Sigmoid colon (tissue), 7 donors: Measurements from ENCODE around the gene CEBPB. TPM values are rescaled to one million over a fixed set of nuclear protein-coding genes. Genes with fewer than 3 reads are reported as not detected.

Experiments used
- DNase-seq: peaks from one replicate; pipeline ENCODE4 v3.0.0-alpha.2; 2019
- H3K27ac ChIP-seq, 4 donors: fragments of 200-600 bp; sonication (generic); one replicate each; pipeline ENCODE4 v1.5.1; 2016 to 2019; ENCODE audit warnings: mild to moderate bottlenecking in 1 of 4
- H3K27me3 ChIP-seq, 3 donors: fragments of 200-600 bp; sonication (generic); one replicate each; pipeline ENCODE4 v1.5.1; 2019; ENCODE audit warnings: mild to moderate bottlenecking in 1 of 3
- H3K36me3 ChIP-seq, 4 donors: fragments of 200-600 bp; sonication (generic); one replicate each; pipeline ENCODE4 v1.5.1; 2016 to 2019
- H3K4me1 ChIP-seq, 4 donors: fragments of 200-600 bp; sonication (generic); one replicate each; pipeline ENCODE4 v1.5.1; 2017 to 2019
- H3K4me3 ChIP-seq, 4 donors: fragments of 200-600 bp; sonication (generic); one replicate each; pipeline ENCODE4 v1.5.1; 2017 to 2019; ENCODE audit warnings: mild to moderate bottlenecking in 2 of 4, moderate library complexity in 1 of 4
- H3K9me3 ChIP-seq, 4 donors: fragments of 200-600 bp in 3 of 4; sonication (generic) in 3 of 4; one replicate each; pipeline versions ENCODE4 v1.5.1 to v1.6.1; 2013 to 2019
- EP300 ChIP-seq, 4 donors: sonication (generic); formaldehyde crosslinking; IDR thresholded peaks; one replicate each; pipeline ENCODE4 v1.6.1; 2017; ENCODE audit warnings: antibody characterized with exemption in 4 of 4
- POLR2A ChIP-seq, 2 donors: fragments of 450-650 bp; IDR thresholded peaks; one replicate each; pipeline ENCODE4 v1.6.1; 2016; ENCODE audit warnings: antibody characterized with exemption in 2 of 2, mild to moderate bottlenecking in 2 of 2, moderate library complexity in 2 of 2
- POLR2AphosphoS5 ChIP-seq, 4 donors: sonication (generic); formaldehyde crosslinking; IDR thresholded peaks; one replicate each; pipeline ENCODE4 v1.6.1; 2017; ENCODE audit warnings: antibody characterized with exemption in 4 of 4
- WGBS, 2 donors: extraction: QIAGEN DNeasy Blood & Tissue Kit; methylation state at CpG; one replicate each; pipeline ENCODE4 v1.1.7; 2013; 5-methylcytosine and 5-hydroxymethylcytosine counted together
- intact Hi-C: fragments of 100-400 bp; cut with DNase I; formaldehyde crosslinking; loops from one replicate; pipeline ENCODE4 v1.15.1; 2023
- polyA plus RNA-seq, 3 donors: library from polyadenylated mRNA; stranded (reverse); fragments of 200-250 nt; gene quantifications; one replicate each; pipeline ENCODE4 v1.2.3, GENCODE V29; 2013
- total RNA-seq, 4 donors: library from RNA; depleted of rRNA; stranded (reverse); fragments of >200 nt; gene quantifications; one replicate each; pipeline ENCODE4 v1.1.0, GENCODE V29; 2016
- TF ChIP-seq, protein P1 (sequence below), 4 experiments: fragments of 450-650 bp in 3 of 4; fragments of 200-600 bp in 1 of 4; IDR thresholded peaks; one replicate each; pipeline ENCODE4 v1.5.1; 2016 to 2019; ENCODE audit warnings: antibody characterized with exemption in 4 of 4, mild to moderate bottlenecking in 3 of 4, moderate library complexity in 2 of 4
- donor health status: healthy with polysubstance abuse.
- donor health status: Bipolar disorder and iron deficiency.
- donor health status: healthy.

CEBPB gene
- total and polyA plus RNA-seq, 7 donors = 6.9 to 173 (median 53.2) TPM

DNA sequence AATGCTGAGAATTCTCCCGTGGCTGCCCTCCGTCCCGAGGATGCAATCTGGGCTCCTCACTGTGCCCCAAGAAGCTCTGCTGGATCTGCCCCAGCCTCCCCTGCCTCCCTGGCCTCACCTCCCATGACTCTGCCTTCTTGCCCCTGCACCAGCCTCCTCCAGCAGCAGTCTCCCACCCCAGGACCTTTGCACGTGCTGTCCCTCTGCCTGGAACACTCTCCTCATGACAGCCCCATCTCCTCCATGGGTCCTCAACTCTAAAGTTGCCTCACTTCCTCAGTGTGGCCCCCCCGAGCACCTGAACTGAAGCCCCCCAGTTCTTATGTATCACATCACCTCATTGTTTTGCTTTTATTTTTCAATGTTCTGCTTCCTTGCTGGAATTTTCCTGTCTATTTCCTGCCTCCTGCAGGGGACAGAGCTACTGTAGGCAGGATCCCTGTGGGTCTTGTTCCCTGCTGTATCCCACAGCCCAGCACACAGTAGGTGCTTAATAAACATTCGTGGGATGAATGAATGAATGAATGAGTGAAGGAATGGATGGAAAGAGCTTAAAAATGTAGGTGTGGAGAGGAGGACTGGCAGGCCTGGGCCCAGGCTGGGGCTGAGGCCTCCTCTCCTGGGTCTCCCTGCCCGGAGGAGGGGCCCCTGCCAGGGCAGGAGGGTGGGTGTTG lies 42.2 kb downstream of the CEBPB start:
- Histone ChIP-seq H3K4me3 (no peak overlapping the region), H3K9me3 (no peaks in the 10 kb centered on the region), H3K27me3 (no peaks in the 10 kb centered on the region), H3K4me1 (no peaks in the 10 kb centered on the region), H3K36me3 (no peaks in the 10 kb centered on the region), H3K27ac (no peak overlapping the region)
- WGBS, 2 donors = 86 to 91% methylated on average over 7 of the region's 7 CpGs
- DNase-seq = no peak
- TF ChIP-seq EP300 (IDR thresholded peaks at IDR 0.05) (no peak), POLR2A (IDR thresholded peaks at IDR 0.05) (no peak), POLR2AphosphoS5 (IDR thresholded peaks at IDR 0.05) (no peak)
- TF ChIP-seq, protein P1, sequence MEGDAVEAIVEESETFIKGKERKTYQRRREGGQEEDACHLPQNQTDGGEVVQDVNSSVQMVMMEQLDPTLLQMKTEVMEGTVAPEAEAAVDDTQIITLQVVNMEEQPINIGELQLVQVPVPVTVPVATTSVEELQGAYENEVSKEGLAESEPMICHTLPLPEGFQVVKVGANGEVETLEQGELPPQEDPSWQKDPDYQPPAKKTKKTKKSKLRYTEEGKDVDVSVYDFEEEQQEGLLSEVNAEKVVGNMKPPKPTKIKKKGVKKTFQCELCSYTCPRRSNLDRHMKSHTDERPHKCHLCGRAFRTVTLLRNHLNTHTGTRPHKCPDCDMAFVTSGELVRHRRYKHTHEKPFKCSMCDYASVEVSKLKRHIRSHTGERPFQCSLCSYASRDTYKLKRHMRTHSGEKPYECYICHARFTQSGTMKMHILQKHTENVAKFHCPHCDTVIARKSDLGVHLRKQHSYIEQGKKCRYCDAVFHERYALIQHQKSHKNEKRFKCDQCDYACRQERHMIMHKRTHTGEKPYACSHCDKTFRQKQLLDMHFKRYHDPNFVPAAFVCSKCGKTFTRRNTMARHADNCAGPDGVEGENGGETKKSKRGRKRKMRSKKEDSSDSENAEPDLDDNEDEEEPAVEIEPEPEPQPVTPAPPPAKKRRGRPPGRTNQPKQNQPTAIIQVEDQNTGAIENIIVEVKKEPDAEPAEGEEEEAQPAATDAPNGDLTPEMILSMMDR (IDR thresholded peaks at IDR 0.05) = no peak
- intact Hi-C loops = no loop called here

DNA sequence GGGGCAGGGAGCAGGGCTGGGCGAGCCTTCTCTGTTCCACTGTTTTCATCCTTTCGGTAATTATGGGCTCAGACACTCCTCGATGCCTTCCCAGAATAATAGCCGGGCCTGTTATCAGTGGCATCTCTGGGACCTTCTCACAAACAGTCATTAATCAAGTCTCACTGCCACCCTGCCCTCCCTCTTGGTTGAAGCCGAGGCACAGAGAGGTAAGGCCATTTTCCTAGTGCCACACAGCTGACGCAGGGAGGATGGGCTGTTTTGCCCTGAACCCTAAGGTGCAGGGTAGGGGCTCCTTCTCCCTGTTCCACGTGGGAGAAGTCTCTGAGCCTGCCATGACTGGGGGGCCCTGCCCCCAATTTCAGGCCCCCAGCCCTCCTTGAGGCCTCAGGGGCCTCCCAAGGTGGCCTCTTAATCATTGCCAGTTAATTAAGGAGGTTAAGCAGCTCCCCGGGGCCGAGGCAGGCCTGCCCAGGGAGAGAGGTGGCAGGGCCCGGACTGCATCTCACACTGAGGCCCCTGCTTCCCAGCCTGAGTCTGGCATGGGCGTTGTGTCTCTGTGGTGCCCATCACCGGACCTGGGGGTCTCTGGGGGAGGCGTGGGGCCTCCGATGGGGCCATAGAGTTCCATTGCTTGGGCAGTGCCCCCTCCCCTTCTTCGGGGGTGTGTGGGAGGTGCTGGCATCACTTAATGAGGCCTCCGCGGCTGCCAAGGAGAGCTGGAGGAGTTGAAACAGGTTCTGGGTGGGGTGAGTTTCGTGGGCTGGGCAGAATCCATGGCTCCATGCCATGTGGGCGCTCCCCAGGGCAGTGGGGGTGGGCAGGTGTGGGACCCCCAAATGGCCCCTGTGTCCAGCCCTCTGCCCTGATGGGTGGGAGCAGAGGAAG lies 42.9 kb downstream of the CEBPB start:
- 65 to 80% methylated on average over 19 of the region's 19 CpGs for WGBS, 2 donors
- H3K27me3 ChIP-seq = no peaks in the 10 kb centered on the region
- no peak overlapping the region for H3K4me3 ChIP-seq
- no peaks in the 10 kb centered on the region for H3K36me3 ChIP-seq
- no peak for DNase-seq
- H3K27ac ChIP-seq = no peak overlapping the region
- H3K4me1 ChIP-seq = no peaks in the 10 kb centered on the region
- H3K9me3 ChIP-seq = no peaks in the 10 kb centered on the region
- TF ChIP-seq POLR2AphosphoS5 (IDR thresholded peaks at IDR 0.05) (no peak), POLR2A (IDR thresholded peaks at IDR 0.05) (no peak), EP300 (IDR thresholded peaks at IDR 0.05) (no peak)
- TF ChIP-seq, protein P1 (IDR thresholded peaks at IDR 0.05) = no peak
- intact Hi-C loops = no loop called here

DNA sequence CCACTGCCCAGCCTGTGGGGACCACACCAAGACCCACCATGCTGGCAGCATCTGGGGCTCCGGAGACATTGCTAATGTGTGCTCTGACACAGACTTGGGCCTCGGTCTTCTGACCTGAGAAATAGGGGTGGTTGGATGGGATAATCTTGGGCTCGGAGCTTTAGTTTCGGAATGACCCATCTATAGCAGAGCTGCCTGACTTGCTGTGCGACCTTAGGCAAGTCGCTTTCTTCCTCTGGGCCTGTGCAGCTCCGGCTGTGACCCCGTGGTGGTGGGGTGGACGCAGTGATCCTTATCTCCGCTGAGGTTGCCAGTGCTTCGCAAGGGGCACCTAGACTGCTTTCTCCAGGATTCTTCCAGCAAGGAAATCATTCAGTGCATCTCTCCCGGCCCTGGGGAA lies 43.7 kb downstream of the CEBPB start:
- H3K27me3 ChIP-seq = no peaks in the 10 kb centered on the region

DNA sequence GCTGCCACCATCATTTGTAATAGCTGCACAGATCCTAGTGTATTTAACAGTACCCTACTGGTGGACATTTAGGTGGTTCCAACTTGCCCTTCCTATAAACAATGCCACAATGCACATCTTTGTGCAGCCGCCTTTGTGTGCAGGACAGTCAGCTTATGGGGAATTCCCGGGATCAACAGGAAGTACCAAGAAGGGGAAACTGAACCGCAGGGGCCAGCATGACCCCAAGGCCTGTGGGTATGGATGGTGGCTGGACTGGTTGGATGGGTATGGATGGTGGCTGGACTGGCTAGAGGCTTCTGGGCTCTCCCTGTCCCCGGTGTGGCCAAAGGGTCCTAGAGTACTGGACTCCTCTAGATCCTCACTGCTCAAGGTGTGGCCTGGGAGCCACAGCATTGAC lies 46.7 kb downstream of the CEBPB start:
- H3K27ac ChIP-seq = no peak overlapping the region
- no peaks in the 10 kb centered on the region for H3K36me3 ChIP-seq
- no peaks in the 10 kb centered on the region for H3K4me1 ChIP-seq
- DNase-seq = no peak
- no peaks in the 10 kb centered on the region for H3K27me3 ChIP-seq
- intact Hi-C loops = no loop called here
- 43 to 67% methylated on average over 4 of the region's 4 CpGs for WGBS, 2 donors
- H3K4me3 ChIP-seq = no peak overlapping the region
- TF ChIP-seq POLR2A (IDR thresholded peaks at IDR 0.05) = no peak
- no peaks in the 10 kb centered on the region for H3K9me3 ChIP-seq

More for the DNA sequence above, 43.7 kb downstream of the CEBPB start:
- Histone ChIP-seq H3K9me3 (no peaks in the 10 kb centered on the region), H3K27ac (no peak overlapping the region), H3K36me3 (no peaks in the 10 kb centered on the region), H3K4me1 (no peaks in the 10 kb centered on the region), H3K4me3 (no peak overlapping the region)
- intact Hi-C loops = no loop called here
- TF ChIP-seq, protein P1 (IDR thresholded peaks at IDR 0.05) = no peak
- no peak for TF ChIP-seq POLR2A (IDR thresholded peaks at IDR 0.05)
- no peak for TF ChIP-seq EP300 (IDR thresholded peaks at IDR 0.05)
- no peak for TF ChIP-seq POLR2AphosphoS5 (IDR thresholded peaks at IDR 0.05)
- no peak for DNase-seq
- WGBS, 2 donors = 87 to 90% methylated on average over 12 of the region's 12 CpGs

DNA sequence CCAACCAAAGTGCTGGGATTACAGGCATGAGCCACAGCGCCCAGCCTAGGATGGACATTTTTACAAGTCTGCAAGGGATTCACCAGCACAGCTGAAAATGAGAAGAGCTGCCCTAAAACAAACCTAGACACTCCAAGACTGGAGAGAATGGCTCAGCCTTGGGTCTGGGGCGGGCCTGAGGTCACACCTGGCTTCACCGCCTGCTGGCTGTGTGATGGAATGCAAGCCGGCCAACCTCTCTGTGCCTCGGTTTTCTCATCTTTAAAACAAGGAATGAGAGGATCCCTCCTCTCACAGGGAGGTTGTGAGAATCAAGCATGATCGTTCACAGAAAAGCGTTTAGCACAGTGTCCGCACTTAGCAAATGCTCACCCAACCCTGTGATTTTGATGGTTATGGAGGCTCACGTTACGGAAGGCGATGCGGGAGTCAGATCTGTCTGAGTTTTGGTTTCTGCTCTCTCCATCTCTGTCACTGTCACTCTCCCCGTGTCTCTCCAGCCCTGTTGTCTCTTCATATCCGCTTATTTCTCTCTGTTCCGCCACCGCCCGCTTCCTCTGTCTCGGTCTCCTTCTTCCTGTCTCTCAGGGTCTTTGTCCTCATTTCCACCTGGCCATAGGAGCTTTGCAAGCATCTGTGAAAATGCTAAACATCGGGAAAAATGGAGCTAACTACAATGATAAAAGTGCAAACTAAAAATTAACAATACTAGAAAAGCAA lies 47.6 kb downstream of the CEBPB start:
- intact Hi-C loops = no loop called here
- Histone ChIP-seq H3K4me3 (no peak overlapping the region), H3K4me1 (no peaks in the 10 kb centered on the region), H3K9me3 (no peaks in the 10 kb centered on the region), H3K27me3 (no peaks in the 10 kb centered on the region), H3K27ac (no peak overlapping the region), H3K36me3 (no peaks in the 10 kb centered on the region)
- TF ChIP-seq, protein P1 (IDR thresholded peaks at IDR 0.05) = no peak
- TF ChIP-seq POLR2A (IDR thresholded peaks at IDR 0.05) (no peak), POLR2AphosphoS5 (IDR thresholded peaks at IDR 0.05) (no peak), EP300 (IDR thresholded peaks at IDR 0.05) (no peak)
- WGBS, 2 donors = 91 to 94% methylated on average over 19 of the region's 19 CpGs
- DNase-seq = no peak
